A673 (cell line): ENCODE results near the gene POC5.

Source experiments
- CTCF ChIP-seq: fragments of 300-800, 200-600 bp; sonication (generic); conservative IDR thresholded peaks from 2 replicates; pipeline ENCODE4 v1.5.1; 2017; ENCODE audit warnings: low read depth, mild to moderate bottlenecking, antibody characterized with exemption, low read length, moderate library complexity, mixed read lengths
- EZH2 ChIP-seq: fragments of 200-600 bp; sonication (generic); IDR thresholded peaks from 2 replicates; pipeline ENCODE4 v1.6.1; 2017; ENCODE audit warnings: borderline replicate concordance, low read depth, mild to moderate bottlenecking, mixed read lengths, antibody characterized with exemption, low read length; ENCODE audit not compliant: poor library complexity, severe bottlenecking

- TF ChIP-seq CTCF, result no peak
- no peak for TF ChIP-seq EZH2
Measured at GRCh38 chr5:75630875-75631274, 86.4 kb downstream of the POC5 start.
